NCI-H1417 (cell line): ENCODE results near the gene NCOR2.

Source experiments
- DNase-seq, 3 experiments: peaks; one replicate each; lab custom pipeline; 2025; lab: John Stamatoyannopoulos, UW

Gene NCOR2

GRCh38 chr12:124527861-124528561 lies 39.4 kb downstream of the NCOR2 start:
- peak in 2 of 3 experiments; percentile 82 to 84 for DNase-seq

- no peak for DNase-seq
Observed at GRCh38 chr12:124525927-124526692, 41.3 kb downstream of the NCOR2 start.

GRCh38 chr12:124525455-124525854 lies 42.0 kb downstream of the NCOR2 start:
- DNase-seq = no peak

- DNase-seq = no peak
Observed at GRCh38 chr12:124524231-124524925, 43.0 kb downstream of the NCOR2 start.

- DNase-seq = peak; percentile 57 to 94 (median 89)
Observed at GRCh38 chr12:124523071-124523470, 44.3 kb downstream of the NCOR2 start.

GRCh38 chr12:124520907-124521306 lies 46.5 kb downstream of the NCOR2 start:
- no peak for DNase-seq

GRCh38 chr12:124520265-124520701 lies 47.1 kb downstream of the NCOR2 start:
- peak in 1 of 3 experiments; percentile 44 for DNase-seq

GRCh38 chr12:124519746-124520145 lies 47.7 kb downstream of the NCOR2 start:
- no peak for DNase-seq

- DNase-seq = peak; percentile 97 to 99 (median 99)
Observed at GRCh38 chr12:124518051-124518932, 49.1 kb downstream of the NCOR2 start.
